Small intestine (tissue), 7 donors: Measurements from ENCODE around the gene IFT88. TPM values are rescaled to one million over a fixed set of nuclear protein-coding genes. Genes with fewer than 3 reads are reported as not detected.

Experiments
- DNase-seq, 2 donors: peaks; one replicate each; pipeline versions ENCODE4 v3.0.0 to v3.0.0-alpha.2; 2013
- FAIRE-seq: peaks from 2 replicates; lab custom pipeline; 2012; peaks lifted over from hg19 to GRCh38; lab: Jason Lieb, UNC
- H3K27ac ChIP-seq, 3 donors: one replicate each; pipeline ENCODE4 v1.5.1; 2013; ENCODE audit warnings: low read length in 2 of 3, mild to moderate bottlenecking in 2 of 3, control low read depth in 1 of 3, inconsistent platforms in 1 of 3, low read depth in 1 of 3, moderate library complexity in 1 of 3
- H3K27me3 ChIP-seq, 3 donors: one replicate each; pipeline ENCODE4 v1.6.1; 2013; ENCODE audit warnings: low read length in 3 of 3, inconsistent platforms in 1 of 3; ENCODE audit not compliant: control insufficient read depth in 3 of 3, insufficient read depth in 3 of 3
- H3K36me3 ChIP-seq, 3 donors: one replicate each; pipeline ENCODE4 v1.6.1; 2013; ENCODE audit warnings: low read length in 3 of 3, inconsistent platforms in 1 of 3, low read depth in 1 of 3, mild to moderate bottlenecking in 1 of 3, moderate library complexity in 1 of 3; ENCODE audit not compliant: control insufficient read depth in 3 of 3, insufficient read depth in 2 of 3
- H3K4me1 ChIP-seq, 3 donors: one replicate each; pipeline ENCODE4 v1.6.1; 2013; ENCODE audit warnings: low read length in 2 of 3, inconsistent platforms in 1 of 3, low read depth in 1 of 3, mild to moderate bottlenecking in 1 of 3, moderate library complexity in 1 of 3; ENCODE audit not compliant: control insufficient read depth in 3 of 3, insufficient read depth in 2 of 3
- H3K4me3 ChIP-seq, 3 donors: one replicate each; pipeline ENCODE4 v1.5.1; 2013; ENCODE audit warnings: low read length in 3 of 3, control low read depth in 1 of 3, inconsistent platforms in 1 of 3, low read depth in 1 of 3, mild to moderate bottlenecking in 1 of 3, moderate library complexity in 1 of 3
- H3K9me3 ChIP-seq, 2 donors: one replicate each; pipeline ENCODE4 v1.6.1; 2013; ENCODE audit warnings: low read depth in 1 of 2, low read length in 1 of 2; ENCODE audit not compliant: control insufficient read depth in 2 of 2, insufficient read depth in 1 of 2
- WGBS, 3 donors: extraction: QIAGEN DNeasy Blood & Tissue Kit; methylation state at CpG; one replicate each; pipeline ENCODE4 v1.1.7; 2013; 5-methylcytosine and 5-hydroxymethylcytosine counted together
- polyA plus RNA-seq, 4 donors: library from polyadenylated mRNA; stranded (reverse) in 3 of 4; unstranded in 1 of 4; fragments of 200-250 nt in 3 of 4; fragments of 120-200 nt in 1 of 4; gene quantifications; one replicate each; pipeline versions ENCODE4 v1.2.1 to v1.2.3, GENCODE V29; 2013
- donor health status: healthy with polysubstance abuse.
- donor health status: control.
- donor health status: control.
- donor health status: Bipolar disorder and iron deficiency.
- donor health status: healthy.

IFT88 gene
- polyA plus RNA-seq, 4 donors, result 11.0 to 21.4 (median 13.5) TPM

DNA sequence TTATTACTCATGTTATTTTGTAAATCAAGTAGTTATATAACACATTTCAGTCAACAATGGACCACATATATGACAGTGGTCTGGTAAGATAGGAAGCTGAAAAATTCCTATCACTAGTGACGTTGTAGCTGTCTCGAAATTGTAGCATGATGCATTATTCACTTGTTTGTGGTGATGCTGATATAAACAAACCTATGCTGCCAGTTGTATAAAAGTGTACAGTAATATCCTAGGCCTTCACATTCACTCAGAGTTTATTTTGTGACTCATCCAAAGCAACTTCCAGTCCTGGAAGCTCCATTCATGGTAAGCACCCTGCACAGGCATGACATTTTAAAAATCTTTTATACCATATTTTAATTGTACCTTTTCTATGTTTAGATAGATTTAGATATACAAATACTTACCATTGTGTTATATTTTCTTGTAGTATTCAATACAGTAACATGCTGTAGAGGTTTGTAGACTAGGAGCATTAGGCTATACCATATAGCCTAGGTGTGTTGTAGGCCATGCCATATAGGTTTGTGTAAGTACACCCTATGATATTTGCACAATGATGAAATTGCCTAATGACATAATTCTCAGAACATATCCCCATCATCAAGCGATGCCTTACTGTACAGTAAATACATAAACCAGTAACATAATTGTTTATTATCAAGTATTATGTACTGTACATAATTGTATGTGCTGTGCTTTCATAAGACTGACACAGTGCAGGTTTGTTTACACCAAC is 49.3 kb downstream of the IFT88 start:
- no peaks in the 10 kb centered on the region for H3K4me1 ChIP-seq
- H3K27ac ChIP-seq, result no peak overlapping the region
- WGBS, 3 donors, result 91 to 94% (median 93%) methylated on average over 3 of the region's 3 CpGs
- no peaks in the 10 kb centered on the region for H3K9me3 ChIP-seq
- H3K4me3 ChIP-seq, result no peak overlapping the region
- no peak for DNase-seq
- H3K27me3 ChIP-seq, result no peaks in the 10 kb centered on the region
- peaks cover 0 to 8% (median 0%) of the 10 kb centered on the region in 3 donors for H3K36me3 ChIP-seq
- no peak for FAIRE-seq

DNA sequence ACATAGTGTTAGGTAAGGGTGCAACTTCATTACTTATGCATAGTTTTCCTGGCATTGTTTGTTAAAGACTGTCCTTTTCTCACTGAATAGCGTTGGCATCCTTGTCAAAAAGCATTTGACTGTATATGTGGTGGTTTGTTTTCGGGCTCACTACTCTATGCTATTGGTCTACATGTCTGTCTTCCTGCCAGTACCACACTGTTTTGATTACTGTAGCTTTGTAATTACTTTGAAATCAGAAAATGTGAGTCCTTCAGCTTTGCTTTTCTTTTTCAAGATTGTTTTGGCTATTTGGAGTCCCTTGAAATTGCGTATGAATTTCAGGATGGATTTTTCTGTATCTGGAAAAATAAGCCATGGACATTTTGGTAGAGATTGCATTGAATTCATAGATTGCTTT is 56.0 kb downstream of the IFT88 start:
- no peaks in the 10 kb centered on the region for H3K27me3 ChIP-seq
- 96 to 99% (median 99%) methylated on average over 3 of the region's 3 CpGs for WGBS, 3 donors
- DNase-seq, result no peak
- FAIRE-seq, result no peak
- H3K4me3 ChIP-seq, result no peak overlapping the region
- H3K4me1 ChIP-seq, result no peaks in the 10 kb centered on the region
- H3K36me3 ChIP-seq, result peaks cover 0 to 15% (median 5%) of the 10 kb centered on the region in 3 donors
- H3K27ac ChIP-seq, result no peak overlapping the region
- no peaks in the 10 kb centered on the region for H3K9me3 ChIP-seq

DNA sequence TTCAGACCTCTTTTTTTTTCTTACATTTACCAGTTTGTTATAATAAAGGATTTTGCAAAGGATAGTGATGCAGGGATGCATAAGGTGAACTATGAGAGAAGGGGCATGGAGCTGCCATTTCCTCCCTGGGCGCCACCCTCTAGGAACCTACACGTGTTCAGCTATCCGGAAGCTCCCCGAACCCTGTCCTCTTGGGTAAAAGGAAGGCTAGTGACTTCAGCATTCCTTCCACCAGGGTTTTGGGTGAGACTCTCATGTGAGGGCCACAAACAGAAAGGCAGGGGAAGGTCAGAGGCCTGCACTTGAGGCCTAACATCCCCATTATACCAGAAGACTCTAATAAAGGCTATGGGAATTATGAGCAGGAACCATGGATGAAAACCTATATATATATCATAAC is 57.3 kb downstream of the IFT88 start:
- no peak for FAIRE-seq
- WGBS, 3 donors, result 97 to 99% (median 98%) methylated on average over 4 of the region's 4 CpGs
- Histone ChIP-seq H3K27ac (no peak overlapping the region), H3K36me3 (peaks cover 0 to 15% (median 5%) of the 10 kb centered on the region in 3 donors), H3K4me3 (no peak overlapping the region), H3K27me3 (no peaks in the 10 kb centered on the region), H3K4me1 (no peaks in the 10 kb centered on the region), H3K9me3 (no peaks in the 10 kb centered on the region)
- DNase-seq, result no peak

DNA sequence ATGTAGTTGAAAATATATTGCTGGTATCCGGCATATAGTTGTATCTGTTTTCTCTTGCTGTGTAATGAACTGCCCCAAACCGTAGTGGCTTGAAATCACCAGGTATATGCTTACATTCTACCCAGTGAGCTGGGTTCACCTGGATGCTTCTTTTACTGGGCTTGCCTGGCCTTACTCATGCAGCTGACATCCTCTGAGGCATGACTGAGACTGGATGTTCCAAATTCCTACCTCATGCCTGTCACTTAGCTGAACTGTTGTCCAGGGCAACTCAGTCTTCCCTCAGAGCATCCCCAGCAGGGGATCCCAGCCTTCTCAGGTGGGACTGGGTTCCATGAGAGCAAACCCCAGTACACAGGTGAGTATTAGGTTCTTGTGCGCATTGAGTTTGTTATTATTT is 66.8 kb downstream of the IFT88 start:
- H3K9me3 ChIP-seq, result no peaks in the 10 kb centered on the region
- 96 to 99% (median 98%) methylated on average over 3 of the region's 3 CpGs for WGBS, 3 donors
- FAIRE-seq (no peak), DNase-seq (no peak)
- H3K4me3 ChIP-seq, result no peak overlapping the region
- H3K27me3 ChIP-seq, result no peaks in the 10 kb centered on the region
- no peak overlapping the region for H3K27ac ChIP-seq
- H3K4me1 ChIP-seq, result no peaks in the 10 kb centered on the region
- peaks cover 0 to 19% (median 4%) of the 10 kb centered on the region in 3 donors for H3K36me3 ChIP-seq

DNA sequence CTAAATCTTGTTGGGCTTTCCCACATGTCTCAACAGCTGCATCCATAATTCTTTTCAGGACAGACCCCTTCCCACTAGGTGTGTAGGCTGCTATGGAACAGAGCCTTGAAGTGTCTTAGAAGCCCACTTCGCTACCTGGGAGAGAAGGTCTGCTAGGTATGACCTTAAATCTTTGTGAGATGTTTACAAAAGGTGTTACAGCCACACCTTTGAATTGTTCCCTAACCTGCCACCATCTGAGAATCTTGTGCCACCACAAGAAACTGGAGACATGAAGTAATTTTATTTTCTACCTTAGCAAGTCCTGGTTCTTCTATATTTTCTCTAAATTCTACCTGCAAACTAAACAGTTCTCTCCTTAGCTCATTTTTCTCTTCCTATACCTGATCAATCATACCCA is 69.1 kb downstream of the IFT88 start:
- WGBS, 3 donors, result 89 to 100% (median 93%) methylated on average over 1 of the region's 1 CpG
- peaks cover 0 to 21% (median 4%) of the 10 kb centered on the region in 3 donors for H3K36me3 ChIP-seq
- no peak for FAIRE-seq
- no peak overlapping the region for H3K4me3 ChIP-seq
- no peaks in the 10 kb centered on the region for H3K27me3 ChIP-seq
- H3K27ac ChIP-seq, result no peak overlapping the region
- H3K9me3 ChIP-seq, result no peaks in the 10 kb centered on the region
- no peak for DNase-seq
- no peaks in the 10 kb centered on the region for H3K4me1 ChIP-seq

DNA sequence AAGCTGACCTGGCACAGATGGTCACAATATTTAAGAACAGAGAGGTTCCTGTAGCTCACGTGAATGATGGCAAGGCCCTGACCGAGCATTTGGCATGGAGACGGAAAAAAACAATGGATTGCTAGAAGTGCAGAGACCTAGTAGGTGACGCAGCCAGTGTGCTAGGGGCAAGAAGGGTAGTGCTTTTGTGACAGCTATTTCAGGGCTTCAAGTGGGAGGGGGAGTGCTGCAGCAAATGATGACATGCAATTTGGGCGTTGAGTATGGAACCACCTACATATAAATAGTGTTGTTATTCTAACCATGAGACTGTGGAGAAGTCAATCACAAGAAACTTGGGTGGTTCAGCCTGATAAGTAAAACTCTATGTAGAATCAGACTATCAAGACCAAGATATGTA is 70.9 kb downstream of the IFT88 start:
- 92 to 97% (median 94%) methylated on average over 5 of the region's 5 CpGs for WGBS, 3 donors
- DNase-seq, result no peak
- no peak overlapping the region for H3K27ac ChIP-seq
- H3K27me3 ChIP-seq, result no peaks in the 10 kb centered on the region
- no peak for FAIRE-seq
- peaks cover 0 to 20% (median 2%) of the 10 kb centered on the region in 3 donors for H3K36me3 ChIP-seq
- no peak overlapping the region for H3K4me3 ChIP-seq
- H3K9me3 ChIP-seq, result no peaks in the 10 kb centered on the region
- no peaks in the 10 kb centered on the region for H3K4me1 ChIP-seq

DNA sequence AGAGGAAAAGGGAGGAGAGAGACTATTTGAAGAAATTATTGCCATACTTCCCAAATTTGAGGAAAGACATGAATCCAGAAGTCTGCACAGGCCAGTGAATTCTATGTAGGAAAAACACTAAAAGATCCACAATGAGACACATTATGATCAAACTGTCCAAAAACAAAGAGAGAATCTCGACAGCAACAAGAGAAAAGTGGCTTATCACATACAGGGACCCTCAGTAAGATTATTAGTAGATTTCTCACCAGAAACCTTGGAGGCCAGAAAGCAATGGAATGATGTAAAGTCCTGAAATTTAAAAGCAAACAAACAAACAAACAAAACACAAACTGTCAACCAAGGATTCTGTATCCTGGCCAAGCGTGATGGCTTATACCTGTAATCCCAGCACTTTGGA is 80.8 kb downstream of the IFT88 start:
- H3K4me1 ChIP-seq, result no peaks in the 10 kb centered on the region
- no peaks in the 10 kb centered on the region for H3K9me3 ChIP-seq
- H3K27me3 ChIP-seq, result no peaks in the 10 kb centered on the region
- no peak overlapping the region for H3K27ac ChIP-seq
- no peak for FAIRE-seq
- peaks cover 0 to 4% (median 0%) of the 10 kb centered on the region in 3 donors for H3K36me3 ChIP-seq
- no peak overlapping the region for H3K4me3 ChIP-seq
- 95 to 100% (median 97%) methylated on average over 2 of the region's 2 CpGs for WGBS, 3 donors
- DNase-seq, result no peak

DNA sequence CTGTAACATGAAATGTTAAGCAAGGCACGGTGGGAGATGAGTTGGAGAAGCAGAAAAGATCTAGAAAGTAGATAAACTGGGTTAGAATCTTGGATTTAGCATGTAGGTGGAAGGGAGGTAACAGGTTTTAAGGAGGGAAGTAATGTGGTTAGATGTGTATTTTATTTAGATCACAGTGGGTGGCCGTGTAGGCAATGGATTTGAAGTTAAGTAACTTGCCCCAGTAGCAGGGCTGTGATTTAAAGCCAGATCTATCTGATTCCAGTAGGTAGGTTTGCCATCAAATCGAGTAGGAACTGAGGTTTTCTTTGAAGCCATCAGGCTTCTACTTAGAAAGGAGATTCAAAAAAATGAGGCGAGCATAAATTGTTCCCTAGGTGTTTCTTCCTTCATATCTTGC is 86.0 kb downstream of the IFT88 start:
- Histone ChIP-seq H3K27ac (no peak overlapping the region), H3K9me3 (no peaks in the 10 kb centered on the region), H3K36me3 (peaks cover 0 to 7% (median 0%) of the 10 kb centered on the region in 3 donors), H3K4me1 (no peaks in the 10 kb centered on the region), H3K4me3 (no peak overlapping the region), H3K27me3 (no peaks in the 10 kb centered on the region)
- WGBS, 3 donors, result 79 to 87% (median 80%) methylated on average over 4 of the region's 4 CpGs
- no peak for FAIRE-seq
- no peak for DNase-seq

DNA sequence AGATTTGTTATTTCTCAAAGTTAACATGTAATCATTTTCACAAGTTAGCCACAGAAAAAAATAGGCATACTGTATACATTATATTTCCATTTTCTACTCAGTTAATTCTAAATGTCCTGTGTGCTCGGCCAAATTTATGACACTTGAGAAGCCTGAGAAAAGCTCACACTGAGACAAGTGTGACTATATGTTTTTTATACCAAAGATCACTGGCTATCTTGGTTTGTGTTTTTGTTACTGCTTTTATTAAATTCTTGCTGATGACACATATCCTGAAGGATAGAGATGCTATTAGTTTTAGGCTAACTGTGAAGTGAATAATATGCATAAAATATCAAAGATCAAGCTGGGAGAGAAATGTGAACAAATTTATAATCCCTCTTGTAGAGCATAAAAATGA is 87.2 kb downstream of the IFT88 start:
- H3K4me3 ChIP-seq, result no peak overlapping the region
- H3K9me3 ChIP-seq, result no peaks in the 10 kb centered on the region
- DNase-seq (no peak), FAIRE-seq (no peak)
- 87 to 97% (median 89%) methylated on average over 1 of the region's 1 CpG for WGBS, 3 donors
- peaks cover 0 to 11% (median 0%) of the 10 kb centered on the region in 3 donors for H3K36me3 ChIP-seq
- H3K27ac ChIP-seq, result no peak overlapping the region
- H3K4me1 ChIP-seq, result no peaks in the 10 kb centered on the region
- H3K27me3 ChIP-seq, result no peaks in the 10 kb centered on the region
